Suprapubic skin (tissue), 4 donors: ENCODE results near the gene SIGLEC6. TPM values are rescaled to one million over a fixed set of nuclear protein-coding genes. Genes with fewer than 3 reads are reported as not detected.
"Not testable (repeated sequence)": the region's sequence is repeated elsewhere in the genome, so short reads cannot be mapped to it uniquely, and the experiment has no call there.

Experiments
- DNase-seq, 2 donors: peaks; one replicate each; pipeline ENCODE4 v3.0.0-alpha.2; 2019; ENCODE audit warnings: low spot score in 2 of 2
- H3K27ac ChIP-seq: fragments of 200-600 bp; sonication (generic); one replicate; pipeline ENCODE4 v1.5.1; 2019
- H3K27me3 ChIP-seq: fragments of 200-600 bp; sonication (generic); one replicate; pipeline ENCODE4 v1.5.1; 2019
- H3K36me3 ChIP-seq: fragments of 200-600 bp; sonication (generic); one replicate; pipeline ENCODE4 v1.5.1; 2019
- H3K4me1 ChIP-seq: fragments of 200-600 bp; sonication (generic); one replicate; pipeline ENCODE4 v1.5.1; 2019
- H3K4me3 ChIP-seq: fragments of 200-600 bp; sonication (generic); one replicate; pipeline ENCODE4 v1.5.1; 2019; ENCODE audit warnings: mild to moderate bottlenecking
- H3K9me3 ChIP-seq: fragments of 200-600 bp; sonication (generic); one replicate; pipeline ENCODE4 v1.5.1; 2019
- EP300 ChIP-seq: sonication (generic); formaldehyde crosslinking; IDR thresholded peaks from one replicate; pipeline ENCODE4 v1.6.1; 2017; ENCODE audit warnings: antibody characterized with exemption
- POLR2A ChIP-seq, 2 donors: fragments of 450-650 bp; IDR thresholded peaks; one replicate each; pipeline ENCODE4 v1.6.1; 2017; ENCODE audit warnings: antibody characterized with exemption in 2 of 2, mild to moderate bottlenecking in 2 of 2, moderate library complexity in 2 of 2
- POLR2AphosphoS5 ChIP-seq, 3 donors: sonication (generic); formaldehyde crosslinking; IDR thresholded peaks; one replicate each; pipeline ENCODE4 v1.6.1; 2017; ENCODE audit warnings: antibody characterized with exemption in 3 of 3
- WGBS: methylation state at CpG from one replicate; pipeline ENCODE4 v1.1.5; 2018; 5-methylcytosine and 5-hydroxymethylcytosine counted together
- total RNA-seq, 4 donors: library from RNA; depleted of rRNA; stranded (reverse); fragments of >200 nt; gene quantifications; one replicate each; pipeline ENCODE4 v1.1.0, GENCODE V29; 2016
- TF ChIP-seq, protein P1 (sequence below), 2 donors: fragments of 200-600 bp in 1 of 2; fragments of 450-650 bp in 1 of 2; sonication (generic) in 1 of 2; IDR thresholded peaks; one replicate each; pipeline ENCODE4 v1.5.1; 2016 to 2019; ENCODE audit warnings: antibody characterized with exemption in 2 of 2, mild to moderate bottlenecking in 1 of 2, moderate library complexity in 1 of 2

Gene SIGLEC6
- total RNA-seq, 4 donors from 2014 or later = 0.26 to 0.30 TPM; not detected in 2

DNA sequence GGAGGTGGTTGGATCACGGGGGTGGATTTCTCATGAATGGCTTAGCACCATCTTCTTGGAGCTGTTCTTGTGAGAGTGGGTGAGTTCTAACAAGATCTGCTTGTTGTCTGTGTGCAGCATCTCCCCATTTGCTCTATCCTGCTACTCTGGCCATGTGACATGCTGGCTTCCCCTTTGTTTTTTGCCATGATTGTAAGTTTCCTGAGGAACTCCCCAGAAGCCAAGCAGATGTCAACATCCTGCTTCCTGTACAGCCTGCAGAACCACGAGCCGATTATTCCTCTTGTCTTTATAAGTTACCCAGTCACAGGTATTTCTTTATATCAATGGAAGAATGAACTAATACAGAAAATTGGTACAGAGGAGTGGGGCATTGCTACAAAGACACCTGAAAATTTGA lies 27.6 kb downstream of the SIGLEC6 start:
- Histone ChIP-seq H3K27me3 (peaks cover 5% of the 10 kb centered on the region), H3K4me3 (no peak overlapping the region), H3K4me1 (no peaks in the 10 kb centered on the region), H3K36me3 (no peaks in the 10 kb centered on the region), H3K9me3 (no peaks in the 10 kb centered on the region), H3K27ac (no peak overlapping the region)
- no peak for DNase-seq
- TF ChIP-seq POLR2A (IDR thresholded peaks at IDR 0.05) (no peak), POLR2AphosphoS5 (IDR thresholded peaks at IDR 0.05) (no peak), EP300 (no peak)
- TF ChIP-seq, protein P1, sequence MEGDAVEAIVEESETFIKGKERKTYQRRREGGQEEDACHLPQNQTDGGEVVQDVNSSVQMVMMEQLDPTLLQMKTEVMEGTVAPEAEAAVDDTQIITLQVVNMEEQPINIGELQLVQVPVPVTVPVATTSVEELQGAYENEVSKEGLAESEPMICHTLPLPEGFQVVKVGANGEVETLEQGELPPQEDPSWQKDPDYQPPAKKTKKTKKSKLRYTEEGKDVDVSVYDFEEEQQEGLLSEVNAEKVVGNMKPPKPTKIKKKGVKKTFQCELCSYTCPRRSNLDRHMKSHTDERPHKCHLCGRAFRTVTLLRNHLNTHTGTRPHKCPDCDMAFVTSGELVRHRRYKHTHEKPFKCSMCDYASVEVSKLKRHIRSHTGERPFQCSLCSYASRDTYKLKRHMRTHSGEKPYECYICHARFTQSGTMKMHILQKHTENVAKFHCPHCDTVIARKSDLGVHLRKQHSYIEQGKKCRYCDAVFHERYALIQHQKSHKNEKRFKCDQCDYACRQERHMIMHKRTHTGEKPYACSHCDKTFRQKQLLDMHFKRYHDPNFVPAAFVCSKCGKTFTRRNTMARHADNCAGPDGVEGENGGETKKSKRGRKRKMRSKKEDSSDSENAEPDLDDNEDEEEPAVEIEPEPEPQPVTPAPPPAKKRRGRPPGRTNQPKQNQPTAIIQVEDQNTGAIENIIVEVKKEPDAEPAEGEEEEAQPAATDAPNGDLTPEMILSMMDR (IDR thresholded peaks at IDR 0.05) = no peak
- WGBS = 65% methylated on average over 3 of the region's 3 CpGs

DNA sequence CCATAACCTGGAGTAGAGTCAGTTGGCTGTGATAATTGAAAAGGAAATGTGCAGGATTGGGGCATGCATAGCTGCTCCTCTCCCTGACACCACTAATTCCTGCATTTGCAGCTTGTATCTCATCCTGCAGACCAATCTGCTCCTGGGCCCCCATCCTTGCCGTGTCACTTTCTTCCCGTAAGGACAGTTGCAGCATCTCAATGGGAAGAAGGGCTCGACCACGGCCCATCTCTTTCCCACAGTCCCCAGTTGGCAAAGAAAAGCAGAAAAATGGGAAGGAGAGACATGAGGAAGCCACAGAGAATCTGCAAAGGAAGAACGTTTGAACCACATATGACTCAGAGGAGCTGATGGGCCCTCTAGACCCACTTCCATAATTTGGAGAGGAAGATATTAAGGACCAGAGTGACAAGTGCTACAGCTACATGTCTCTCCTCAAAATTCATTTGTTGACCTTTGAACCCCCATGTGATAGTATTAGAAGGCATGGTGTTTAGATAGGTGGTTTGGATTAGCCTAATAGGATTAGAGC lies 28.1 kb downstream of the SIGLEC6 start:
- Histone ChIP-seq H3K9me3 (no peaks in the 10 kb centered on the region), H3K4me1 (no peaks in the 10 kb centered on the region), H3K27ac (no peak overlapping the region), H3K4me3 (no peak overlapping the region), H3K36me3 (no peaks in the 10 kb centered on the region), H3K27me3 (peaks cover 5% of the 10 kb centered on the region)
- TF ChIP-seq, protein P1 (IDR thresholded peaks at IDR 0.05) = no peak
- TF ChIP-seq EP300 = no peak
- no peak for TF ChIP-seq POLR2AphosphoS5 (IDR thresholded peaks at IDR 0.05)
- no peak for TF ChIP-seq POLR2A (IDR thresholded peaks at IDR 0.05)
- DNase-seq = no peak
- 76% methylated on average over 5 of the region's 5 CpGs for WGBS

DNA sequence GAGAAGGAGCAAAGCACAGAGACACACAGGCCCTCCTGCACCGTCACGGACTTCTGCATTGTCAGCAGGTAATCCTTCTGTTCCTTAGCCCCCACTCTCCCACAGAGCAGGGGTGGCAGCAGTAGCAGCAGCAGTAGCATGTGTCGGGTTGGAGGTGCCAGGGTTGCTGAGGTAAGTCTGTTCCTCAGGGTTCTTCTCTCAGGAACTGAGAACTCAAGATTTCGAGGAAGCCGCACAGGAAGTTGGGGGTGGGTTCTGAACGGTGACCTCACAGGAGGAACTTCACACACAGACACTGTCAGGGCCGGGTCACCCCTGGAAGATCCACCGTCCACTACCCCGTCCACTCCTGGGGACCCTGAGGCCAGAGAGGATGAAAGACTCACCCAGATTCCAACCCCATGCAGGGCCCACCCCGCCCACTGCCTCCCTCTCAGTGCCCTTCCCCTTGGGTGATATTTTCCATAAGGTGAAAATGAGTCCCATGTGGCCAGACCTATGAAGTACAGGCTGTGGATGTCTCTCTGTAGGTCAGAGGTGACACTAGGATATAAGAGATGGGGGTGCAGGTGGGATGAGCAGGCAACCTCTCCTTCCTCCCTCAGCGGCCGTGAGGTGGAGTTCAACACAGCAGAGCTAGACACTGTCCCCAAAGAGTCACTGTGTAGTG lies 29.7 kb downstream of the SIGLEC6 start, which contains the start of gene SIGLEC12:
Gene SIGLEC12, minus strand, starts transcription at position 207 of the 670 bp plus-strand sequence. Its CDS starts 67 bp downstream, at position 140.
- TF ChIP-seq POLR2AphosphoS5 (IDR thresholded peaks at IDR 0.05) (no peak), POLR2A (IDR thresholded peaks at IDR 0.05) (no peak), EP300 (no peak)
- TF ChIP-seq, protein P1 (IDR thresholded peaks at IDR 0.05) = no peak
- no peak for DNase-seq
- H3K27ac ChIP-seq = no peak within 1 kb of the TSS
- peaks cover 5% of the 10 kb centered on the region for H3K27me3 ChIP-seq
- no peak within 1 kb of the TSS for H3K4me3 ChIP-seq
- WGBS = 73% methylated on average over 8 of the region's 12 CpGs
- no peaks in the 10 kb centered on the region for H3K36me3 ChIP-seq
- H3K9me3 ChIP-seq = no peaks in the 10 kb centered on the region
- no peaks in the 10 kb centered on the region for H3K4me1 ChIP-seq

DNA sequence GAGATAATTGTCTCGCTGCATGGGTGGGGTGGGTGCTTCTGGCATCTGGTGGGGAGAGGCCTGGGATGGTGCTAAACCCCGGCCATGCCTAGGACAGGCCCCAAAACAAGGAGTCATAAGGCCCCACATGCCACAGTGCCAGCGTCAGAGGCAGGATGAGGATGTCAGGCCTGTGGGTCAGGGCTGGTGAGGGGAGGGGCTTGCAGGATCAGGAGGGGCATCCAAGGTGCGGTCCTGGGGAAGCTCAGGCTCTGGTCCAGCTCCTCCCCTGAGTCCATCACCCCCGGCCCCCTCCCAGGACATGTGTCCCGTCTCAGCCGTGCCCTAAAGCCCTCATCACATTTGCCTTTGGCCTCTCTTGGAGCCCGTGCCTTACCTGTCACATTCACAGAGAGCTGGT lies 30.5 kb downstream of the SIGLEC6 start:
- H3K36me3 ChIP-seq, H3K4me1 ChIP-seq, H3K4me3 ChIP-seq, DNase-seq, H3K27ac ChIP-seq, H3K27me3 ChIP-seq, H3K9me3 ChIP-seq: not testable (repeated sequence)
- WGBS = 70% methylated on average over 7 of the region's 8 CpGs

DNA sequence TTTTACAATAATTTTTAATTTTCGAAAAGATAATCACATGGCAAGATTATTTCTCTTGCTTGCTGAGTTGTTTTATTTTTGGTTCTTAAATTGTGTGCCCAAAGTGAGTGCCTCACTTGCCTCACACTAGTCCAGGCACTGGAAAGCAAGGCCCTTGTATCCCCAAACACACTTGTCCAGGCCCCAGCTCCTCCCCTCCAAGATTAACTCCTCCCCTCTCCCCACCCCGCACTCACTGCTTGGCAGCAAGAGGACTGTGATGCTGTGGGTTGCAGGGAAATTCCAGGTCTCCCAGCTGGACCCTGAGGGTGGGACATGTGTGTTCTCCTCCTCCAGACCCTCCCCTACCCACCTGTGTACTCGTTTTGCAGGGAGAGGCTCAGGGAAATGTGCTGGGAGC lies 33.8 kb downstream of the SIGLEC6 start:
- no peak for TF ChIP-seq POLR2A (IDR thresholded peaks at IDR 0.05)
- no peak for TF ChIP-seq EP300
- no peak for TF ChIP-seq POLR2AphosphoS5 (IDR thresholded peaks at IDR 0.05)
- TF ChIP-seq, protein P1 (IDR thresholded peaks at IDR 0.05) = no peak
- WGBS = 41% methylated on average over 3 of the region's 3 CpGs
- no peaks in the 10 kb centered on the region for H3K9me3 ChIP-seq

More for the DNA sequence above, 33.8 kb downstream of the SIGLEC6 start:
- Histone ChIP-seq H3K4me3 (no peak overlapping the region), H3K36me3 (no peaks in the 10 kb centered on the region), H3K4me1 (no peaks in the 10 kb centered on the region), H3K27ac (no peak overlapping the region), H3K27me3 (peaks cover 6% of the 10 kb centered on the region)
- DNase-seq = no peak
